Activated gamma-delta T cell (primary cell): ENCODE results near the gene ICA1.
"Not testable (repeated sequence)": the region's sequence is repeated elsewhere in the genome, so short reads cannot be mapped to it uniquely, and the experiment has no call there.

Experiments
- DNase-seq: peaks from one replicate; lab custom pipeline; 2025; lab: John Stamatoyannopoulos, UW

Gene ICA1

GRCh38 chr7:8263048-8263447 lies 1.1 kb upstream of the ICA1 start:
- no peak for DNase-seq

GRCh38 chr7:8260871-8261694 lies 884 bp downstream of the ICA1 start:
- DNase-seq: no peak

GRCh38 chr7:8259586-8260222 lies 2.3 kb downstream of the ICA1 start:
- no peak for DNase-seq

GRCh38 chr7:8258734-8259133 lies 3.2 kb downstream of the ICA1 start:
- DNase-seq: no peak

GRCh38 chr7:8258166-8258565 lies 3.8 kb downstream of the ICA1 start:
- no peak for DNase-seq

- DNase-seq: no peak
Measured at GRCh38 chr7:8255680-8256655, 6.0 kb downstream of the ICA1 start.

GRCh38 chr7:8254667-8255066 lies 7.3 kb downstream of the ICA1 start:
- DNase-seq: no peak

- DNase-seq: no peak
Measured at GRCh38 chr7:8254215-8254614, 7.8 kb downstream of the ICA1 start.

- no peak for DNase-seq
Measured at GRCh38 chr7:8251195-8251594, 10.8 kb downstream of the ICA1 start.

- DNase-seq: no peak
Measured at GRCh38 chr7:8250547-8250946, 11.4 kb downstream of the ICA1 start.

GRCh38 chr7:8249121-8249520 lies 12.8 kb downstream of the ICA1 start:
- no peak for DNase-seq

GRCh38 chr7:8246020-8246419 lies 15.9 kb downstream of the ICA1 start:
- DNase-seq: no peak

- DNase-seq: not testable (repeated sequence)
Measured at GRCh38 chr7:8245032-8245431, 16.9 kb downstream of the ICA1 start.

GRCh38 chr7:8243059-8243458 lies 18.9 kb downstream of the ICA1 start:
- not testable (repeated sequence) for DNase-seq

- not testable (repeated sequence) for DNase-seq
Measured at GRCh38 chr7:8239702-8240362, 22.1 kb downstream of the ICA1 start.

GRCh38 chr7:8236780-8237407 lies 25.1 kb downstream of the ICA1 start:
- DNase-seq: no peak

GRCh38 chr7:8232999-8233847 lies 28.7 kb downstream of the ICA1 start:
- no peak for DNase-seq

- DNase-seq: no peak
Measured at GRCh38 chr7:8229927-8230326, 32.0 kb downstream of the ICA1 start.

- DNase-seq: no peak
Measured at GRCh38 chr7:8228766-8229674, 32.9 kb downstream of the ICA1 start.
